ENCODE data around the gene UCK1.

Gene UCK1

DNA sequence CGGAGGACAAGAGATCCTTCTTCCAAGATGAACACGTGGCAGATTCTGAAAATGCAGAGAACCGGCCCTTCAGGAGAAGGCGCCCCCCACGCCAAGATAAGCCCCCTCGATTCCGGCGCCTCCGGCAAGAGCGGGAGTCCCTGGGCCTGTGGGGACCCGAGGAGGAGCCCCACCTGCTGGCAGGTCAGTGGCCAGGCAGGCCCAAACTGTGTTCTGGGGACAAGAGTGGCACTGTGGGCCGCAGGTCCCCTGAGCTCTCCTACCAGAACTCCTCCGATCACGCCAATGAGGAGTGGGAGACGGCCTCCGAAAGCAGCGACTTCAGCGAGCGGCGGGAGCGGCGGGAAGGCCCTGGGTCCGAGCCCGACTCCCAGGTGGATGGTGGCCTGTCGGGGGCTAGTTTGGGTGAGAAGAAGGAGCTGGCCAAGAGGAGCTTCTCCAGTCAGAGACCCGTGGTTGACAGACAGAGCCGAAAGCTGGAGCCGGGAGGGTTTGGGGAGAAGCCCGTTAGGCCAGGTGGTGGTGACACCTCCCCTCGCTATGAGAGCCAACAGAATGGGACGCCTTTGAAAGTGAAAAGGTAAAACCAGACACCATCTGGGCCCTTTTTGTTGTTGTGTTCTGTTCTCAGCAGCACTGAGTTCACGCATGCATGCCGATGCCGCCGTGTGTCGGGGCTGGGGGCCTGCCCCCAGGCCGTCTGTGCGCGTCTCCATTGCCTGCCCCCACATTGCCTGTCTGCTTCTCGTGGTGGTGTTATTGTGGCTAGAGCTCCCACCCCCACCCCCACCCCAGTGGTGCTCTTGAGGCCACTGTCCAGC is 54.9 kb downstream of the UCK1 start:
- DNase-seq = no peak

DNA sequence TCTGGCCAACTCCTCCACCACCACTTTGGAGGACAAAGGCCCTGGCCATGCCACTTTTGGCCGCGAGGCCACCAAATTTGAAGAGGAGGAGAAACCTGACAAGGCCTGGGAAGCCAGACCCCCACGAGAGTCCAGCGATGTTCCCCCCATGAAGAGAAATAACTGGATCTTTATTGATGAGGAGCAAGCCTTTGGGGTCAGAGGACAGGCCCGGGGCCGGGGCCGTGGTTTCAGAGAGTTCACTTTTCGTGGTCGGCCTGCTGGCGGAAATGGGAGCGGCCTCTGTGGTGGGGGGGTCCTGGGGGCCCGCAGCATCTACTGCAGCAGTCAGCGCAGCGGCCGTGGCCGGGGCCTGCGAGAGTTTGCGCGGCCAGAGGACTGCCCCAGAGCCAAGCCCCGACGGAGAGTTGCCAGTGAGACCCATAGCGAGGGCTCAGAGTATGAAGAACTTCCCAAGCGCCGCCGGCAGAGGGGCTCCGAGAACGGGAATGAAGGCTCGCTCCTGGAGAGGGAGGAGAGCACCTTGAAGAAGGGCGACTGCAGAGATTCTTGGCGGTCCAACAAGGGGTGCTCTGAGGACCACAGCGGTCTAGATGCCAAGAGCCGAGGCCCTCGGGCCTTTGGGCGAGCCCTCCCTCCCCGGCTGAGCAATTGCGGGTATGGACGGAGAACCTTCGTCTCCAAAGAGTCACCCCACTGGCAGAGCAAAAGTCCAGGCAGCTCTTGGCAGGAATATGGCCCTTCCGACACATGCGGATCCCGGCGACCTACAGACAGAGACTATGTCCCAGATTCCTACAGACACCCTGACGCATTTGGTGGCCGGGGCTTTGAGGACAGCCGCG is 55.7 kb downstream of the UCK1 start:
- DNase-seq = no peak

DNA sequence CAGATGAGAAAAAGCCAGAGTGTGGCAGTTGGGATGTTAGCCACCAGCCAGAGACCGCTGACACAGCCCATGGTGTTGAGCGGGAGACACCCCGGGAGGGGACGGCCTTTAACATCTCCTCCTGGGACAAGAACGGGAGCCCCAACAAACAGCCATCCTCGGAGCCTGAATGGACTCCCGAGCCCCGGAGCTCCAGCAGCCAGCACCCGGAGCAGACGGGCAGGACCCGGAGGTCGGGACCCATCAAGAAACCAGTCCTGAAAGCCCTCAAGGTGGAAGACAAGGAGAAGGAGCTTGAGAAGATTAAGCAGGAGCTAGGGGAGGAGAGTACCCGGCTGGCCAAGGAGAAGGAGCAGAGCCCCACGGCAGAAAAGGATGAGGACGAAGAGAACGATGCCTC is 56.4 kb downstream of the UCK1 start:
- no peak for DNase-seq

DNA sequence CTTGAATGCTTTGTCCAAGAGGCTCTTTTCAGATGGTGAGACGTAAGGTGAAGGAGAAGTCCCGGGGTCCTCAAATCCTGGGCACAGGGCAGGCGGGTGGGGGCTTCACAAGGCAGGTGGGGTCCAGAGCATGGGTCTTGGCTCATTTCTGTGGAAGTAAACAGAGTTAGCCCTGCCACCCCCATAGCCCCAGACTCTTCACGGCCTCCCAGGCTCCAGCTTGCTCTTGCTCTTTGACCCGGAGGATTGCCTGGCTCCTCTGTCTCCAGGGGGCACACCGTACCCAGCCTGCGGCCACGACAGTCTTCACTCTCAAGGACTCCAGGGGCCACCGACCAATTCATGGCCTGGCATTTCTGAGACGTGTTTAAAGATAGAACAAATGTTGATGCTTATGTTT is 57.2 kb downstream of the UCK1 start:
- no peak for DNase-seq

Measured in DMS 273 treated with DMSO at 0.1 percent for 48 hours (cell line).